Activated T-cell treated with anti-CD3 and anti-CD28 coated beads for 48 hours (primary cell): Measurements from ENCODE around the gene RABAC1.
A peak's percentile ranks its signal among the peaks of the same experiment; 100 is the strongest.
"Not testable (repeated sequence)": the region's sequence is repeated elsewhere in the genome, so short reads cannot be mapped to it uniquely, and the experiment has no call there.

Experiments
- DNase-seq: peaks from one replicate; pipeline ENCODE4 v3.0.0-alpha.2; 2020; ENCODE audit warnings: low read depth

Gene RABAC1

GRCh38 chr19:41945135-41945766 lies 13.9 kb downstream of the RABAC1 start:
- peak; percentile 81 for DNase-seq

- no peak for DNase-seq
These were observed 14.8 kb downstream of the RABAC1 start for GRCh38 chr19:41944336-41944735.

GRCh38 chr19:41941410-41942202 lies 17.5 kb downstream of the RABAC1 start:
- DNase-seq = no peak

GRCh38 chr19:41940731-41941409 lies 18.3 kb downstream of the RABAC1 start:
- DNase-seq = no peak

- DNase-seq = no peak
These were observed 19.0 kb downstream of the RABAC1 start for GRCh38 chr19:41939861-41940730.

- DNase-seq = not testable (repeated sequence)
These were observed 19.9 kb downstream of the RABAC1 start for GRCh38 chr19:41939209-41939608.

- no peak for DNase-seq
These were observed 21.3 kb downstream of the RABAC1 start for GRCh38 chr19:41937525-41938468.

GRCh38 chr19:41936961-41937360 lies 22.2 kb downstream of the RABAC1 start:
- DNase-seq = no peak

GRCh38 chr19:41936416-41936850 lies 22.7 kb downstream of the RABAC1 start:
- no peak for DNase-seq

GRCh38 chr19:41935760-41936415 lies 23.2 kb downstream of the RABAC1 start:
- no peak for DNase-seq

GRCh38 chr19:41934849-41935374 lies 24.2 kb downstream of the RABAC1 start:
- DNase-seq = peak; percentile 67

GRCh38 chr19:41933693-41934426 lies 25.3 kb downstream of the RABAC1 start:
- no peak for DNase-seq

GRCh38 chr19:41932720-41933332 lies 26.3 kb downstream of the RABAC1 start:
- DNase-seq = no peak

GRCh38 chr19:41932259-41932719 lies 26.8 kb downstream of the RABAC1 start:
- no peak for DNase-seq

- DNase-seq = no peak
These were observed 28.1 kb downstream of the RABAC1 start for GRCh38 chr19:41930926-41931592.

GRCh38 chr19:41930322-41930722 lies 28.8 kb downstream of the RABAC1 start:
- DNase-seq = no peak

GRCh38 chr19:41929536-41930071 lies 29.5 kb downstream of the RABAC1 start:
- DNase-seq = no peak
